IPS-18c (cell line): ENCODE data around the gene PLA2G4E.

Experiments
- H3K4me3 ChIP-seq: 2 replicates; pipeline ENCODE4 v1.7.0; 2013; ENCODE audit warnings: low read depth, mild to moderate bottlenecking, low read length, moderate library complexity; ENCODE audit not compliant: insufficient read depth
- H3K9me3 ChIP-seq: one replicate; pipeline ENCODE4 v1.6.1; 2013; ENCODE audit warnings: mild to moderate bottlenecking, low read length, moderate library complexity; ENCODE audit not compliant: control insufficient read depth, insufficient read depth

Gene PLA2G4E

DNA sequence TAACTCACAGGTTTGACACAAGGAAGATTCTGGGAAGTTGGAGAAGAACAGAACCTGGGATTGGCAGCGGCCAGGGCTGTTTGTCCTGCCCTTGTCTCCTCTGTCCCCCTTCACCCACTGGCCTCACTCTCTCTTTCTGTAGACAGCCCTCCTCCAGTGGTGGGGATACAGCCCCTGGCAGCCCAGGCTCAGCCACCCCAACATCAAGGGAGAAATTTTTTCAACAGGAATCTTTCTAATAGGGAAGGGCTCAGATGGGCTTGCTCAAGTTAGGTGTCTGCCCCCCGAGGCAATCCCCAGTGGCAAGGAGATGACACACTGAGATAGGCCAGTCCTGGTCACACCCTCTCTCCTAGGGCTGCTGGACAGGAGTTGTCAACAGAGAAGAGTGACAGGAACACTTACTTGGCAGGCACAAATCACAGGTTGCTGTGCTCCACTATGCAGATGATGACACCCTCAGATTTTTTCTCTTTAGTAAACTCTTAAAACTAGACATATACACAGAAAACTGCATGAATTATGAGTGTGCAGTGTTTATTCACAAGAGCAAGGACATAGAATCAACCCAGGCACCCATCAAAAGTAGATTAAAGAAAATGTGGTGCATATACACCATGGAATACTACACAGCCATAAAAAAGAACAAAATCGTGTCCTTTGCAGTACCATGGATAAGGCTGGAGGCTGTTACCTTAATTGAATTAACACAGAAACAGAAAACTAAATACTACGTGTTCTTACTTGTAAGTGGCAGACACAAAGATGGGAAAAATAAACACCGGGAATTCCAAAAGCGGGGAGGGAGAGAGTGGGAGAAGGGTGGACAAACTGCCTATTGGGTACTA, 37.2 kb upstream of the PLA2G4E start:
- no peak overlapping the region for H3K4me3 ChIP-seq
- H3K9me3 ChIP-seq: no peaks in the 10 kb centered on the region

GRCh38 chr15:42056934-42057798, 36.3 kb upstream of the PLA2G4E start:
- peak overlapping the region; percentile 12; the same call in 1 of the 2 replicates for H3K4me3 ChIP-seq

DNA sequence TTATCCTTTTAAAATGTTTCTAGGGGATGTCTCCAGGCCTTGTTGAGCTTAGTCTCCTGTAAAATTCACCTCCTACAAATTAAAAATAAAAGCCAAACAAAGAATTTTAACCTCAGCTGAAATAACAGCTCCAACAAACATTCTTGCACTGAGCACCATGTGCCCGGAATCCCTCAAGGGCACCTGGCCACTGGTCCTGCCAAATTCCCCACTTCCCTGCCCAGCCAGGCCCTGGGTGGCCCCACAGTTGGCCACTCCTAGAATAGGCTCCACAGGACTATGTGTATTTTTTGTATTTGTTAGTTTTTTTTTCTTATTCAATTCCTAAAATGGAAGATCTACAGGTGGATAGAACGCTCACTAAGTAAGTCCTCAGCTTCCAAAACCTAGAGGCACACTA, 33.1 kb upstream of the PLA2G4E start:
- Histone ChIP-seq H3K4me3 (no peak overlapping the region), H3K9me3 (no peaks in the 10 kb centered on the region)

More at GRCh38 chr15:42056934-42057798, 36.3 kb upstream of the PLA2G4E start:
- no peaks in the 10 kb centered on the region for H3K9me3 ChIP-seq

GRCh38 chr15:42053010-42053409, 32.2 kb upstream of the PLA2G4E start:
- H3K9me3 ChIP-seq: no peaks in the 10 kb centered on the region

DNA sequence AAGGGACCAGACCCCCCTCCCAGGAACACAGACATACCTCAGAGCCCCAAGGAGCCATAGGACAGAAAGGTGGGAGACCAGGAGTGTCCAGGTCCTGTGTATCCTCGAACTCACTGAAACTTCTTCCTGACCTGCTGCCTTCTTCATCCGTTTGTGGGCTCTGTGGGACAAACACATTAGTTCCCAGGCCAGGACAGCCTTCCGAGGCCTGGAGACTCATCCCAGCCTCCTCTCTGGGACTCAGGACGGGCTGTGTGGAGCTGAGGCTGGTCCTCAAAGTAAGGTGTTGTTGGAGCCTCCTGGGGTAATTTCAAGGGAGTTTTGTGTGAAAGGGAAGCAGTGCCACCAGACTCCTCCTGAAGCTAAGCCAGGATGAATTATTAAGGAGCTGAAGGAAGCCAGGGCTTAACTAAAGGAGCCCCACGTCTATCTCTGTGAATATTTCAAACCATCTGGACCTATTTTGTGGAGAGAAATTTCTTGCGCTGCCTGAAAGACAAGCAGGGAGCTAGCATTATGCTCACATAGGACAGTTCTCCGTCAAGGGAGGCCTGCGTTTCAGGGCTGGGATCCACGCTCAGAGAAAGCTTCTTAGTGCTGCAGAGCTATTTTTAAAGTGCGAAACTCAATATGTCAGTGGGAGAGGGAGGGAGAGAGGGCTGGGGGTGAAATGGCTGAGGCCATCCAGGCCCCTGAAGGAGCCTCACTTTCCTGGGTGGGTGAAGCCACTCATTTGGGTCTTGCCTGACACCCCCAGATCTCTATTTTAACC, 29.8 kb upstream of the PLA2G4E start:
- Histone ChIP-seq H3K4me3 (no peak overlapping the region), H3K9me3 (peaks cover 2% of the 10 kb centered on the region)

More at GRCh38 chr15:42053010-42053409, 32.2 kb upstream of the PLA2G4E start:
- H3K4me3 ChIP-seq: no peak overlapping the region

DNA sequence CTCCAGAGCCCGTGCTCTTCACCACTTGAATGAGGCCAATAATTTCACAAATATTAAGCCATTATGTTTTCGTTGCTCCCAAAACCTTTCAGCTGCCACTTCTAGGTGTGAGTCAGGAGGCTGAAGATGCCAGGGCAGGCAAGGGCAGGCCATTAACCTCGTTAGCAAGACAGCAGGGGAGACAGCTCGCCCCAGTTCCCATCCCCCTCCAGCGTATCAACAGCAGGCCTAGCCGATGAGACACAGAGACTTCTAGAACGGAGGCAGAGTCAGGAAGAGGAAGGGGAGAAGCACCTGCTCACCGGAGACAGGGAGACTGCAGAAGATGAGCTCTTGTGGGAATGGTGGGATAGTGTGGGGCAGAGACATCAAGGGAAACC, 28.0 kb upstream of the PLA2G4E start:
- Histone ChIP-seq H3K4me3 (no peak overlapping the region), H3K9me3 (peaks cover 2% of the 10 kb centered on the region)

GRCh38 chr15:42048080-42048820, 27.4 kb upstream of the PLA2G4E start:
- peaks cover 2% of the 10 kb centered on the region for H3K9me3 ChIP-seq
- H3K4me3 ChIP-seq: no peak overlapping the region

- no peak overlapping the region for H3K4me3 ChIP-seq
- H3K9me3 ChIP-seq: peaks cover 2% of the 10 kb centered on the region
Measured at GRCh38 chr15:42046597-42046996, 25.8 kb upstream of the PLA2G4E start.

GRCh38 chr15:42045211-42045615, 24.4 kb upstream of the PLA2G4E start:
- H3K9me3 ChIP-seq: peaks cover 2% of the 10 kb centered on the region
- no peak overlapping the region for H3K4me3 ChIP-seq

DNA sequence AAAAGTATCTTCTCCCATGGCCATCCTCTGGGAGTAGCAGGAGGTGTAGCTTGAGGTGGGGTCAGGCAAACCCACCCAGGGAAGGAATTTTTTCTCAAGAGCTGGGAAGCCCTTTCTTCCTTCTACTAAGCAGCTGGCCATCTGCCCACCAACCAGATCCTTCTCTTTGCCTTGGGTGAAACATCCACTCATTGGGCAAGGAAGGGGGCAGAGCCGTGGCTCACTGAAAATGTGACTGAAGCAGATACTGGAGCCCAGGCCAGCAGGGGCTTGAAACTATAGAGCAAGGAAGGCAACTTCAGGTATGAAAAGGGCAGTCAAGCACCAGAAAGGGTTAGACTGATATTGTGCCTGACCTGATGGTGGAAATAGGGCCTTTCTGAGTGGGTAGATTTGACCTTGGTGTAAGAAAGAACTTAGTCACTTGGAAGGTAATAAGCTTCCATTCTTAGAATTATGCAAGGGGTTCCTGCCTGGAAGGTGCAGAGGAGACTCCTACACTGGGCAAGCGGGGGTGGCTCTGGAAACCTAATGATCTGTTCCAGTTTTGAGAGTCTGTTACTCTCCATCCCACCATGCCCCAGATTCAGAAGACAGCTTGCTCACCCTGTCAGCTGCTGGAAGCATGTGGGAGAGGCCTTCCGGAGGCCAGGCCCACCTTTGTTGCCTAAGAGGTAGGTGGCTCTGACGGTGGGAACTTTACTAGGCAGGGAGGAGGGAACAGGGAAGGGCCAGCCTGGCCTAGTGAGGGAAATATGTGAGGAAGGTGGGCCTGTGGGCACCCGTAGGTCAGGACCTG, 22.0 kb upstream of the PLA2G4E start:
- Histone ChIP-seq H3K4me3 (no peak overlapping the region), H3K9me3 (peaks cover 2% of the 10 kb centered on the region)

- H3K9me3 ChIP-seq: no peaks in the 10 kb centered on the region
- H3K4me3 ChIP-seq: no peak overlapping the region
Measured at GRCh38 chr15:42038401-42038800, 17.6 kb upstream of the PLA2G4E start.

GRCh38 chr15:42037656-42038055, 16.8 kb upstream of the PLA2G4E start:
- Histone ChIP-seq H3K4me3 (no peak overlapping the region), H3K9me3 (no peaks in the 10 kb centered on the region)

DNA sequence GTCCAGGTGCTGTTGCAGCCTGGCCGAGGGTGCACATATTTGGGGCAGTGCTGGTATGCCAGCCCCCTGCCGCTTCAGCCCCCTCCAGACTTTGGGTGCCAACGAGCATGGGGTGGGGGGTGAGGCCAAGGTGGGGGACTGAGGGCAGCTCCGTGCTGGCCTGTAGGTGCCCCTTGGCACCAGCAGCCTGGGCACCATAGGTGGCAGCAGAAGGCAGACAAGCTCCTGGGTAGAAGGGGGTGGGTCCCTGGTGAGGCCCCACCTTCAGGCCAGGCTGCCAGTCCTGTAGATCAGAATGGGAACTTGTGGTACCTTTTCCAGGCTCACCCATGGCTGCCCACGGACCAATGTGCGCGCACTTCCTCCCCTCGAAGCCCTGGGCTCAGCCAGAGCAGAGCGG, 16.1 kb upstream of the PLA2G4E start:
- no peak overlapping the region for H3K4me3 ChIP-seq
- H3K9me3 ChIP-seq: no peaks in the 10 kb centered on the region

DNA sequence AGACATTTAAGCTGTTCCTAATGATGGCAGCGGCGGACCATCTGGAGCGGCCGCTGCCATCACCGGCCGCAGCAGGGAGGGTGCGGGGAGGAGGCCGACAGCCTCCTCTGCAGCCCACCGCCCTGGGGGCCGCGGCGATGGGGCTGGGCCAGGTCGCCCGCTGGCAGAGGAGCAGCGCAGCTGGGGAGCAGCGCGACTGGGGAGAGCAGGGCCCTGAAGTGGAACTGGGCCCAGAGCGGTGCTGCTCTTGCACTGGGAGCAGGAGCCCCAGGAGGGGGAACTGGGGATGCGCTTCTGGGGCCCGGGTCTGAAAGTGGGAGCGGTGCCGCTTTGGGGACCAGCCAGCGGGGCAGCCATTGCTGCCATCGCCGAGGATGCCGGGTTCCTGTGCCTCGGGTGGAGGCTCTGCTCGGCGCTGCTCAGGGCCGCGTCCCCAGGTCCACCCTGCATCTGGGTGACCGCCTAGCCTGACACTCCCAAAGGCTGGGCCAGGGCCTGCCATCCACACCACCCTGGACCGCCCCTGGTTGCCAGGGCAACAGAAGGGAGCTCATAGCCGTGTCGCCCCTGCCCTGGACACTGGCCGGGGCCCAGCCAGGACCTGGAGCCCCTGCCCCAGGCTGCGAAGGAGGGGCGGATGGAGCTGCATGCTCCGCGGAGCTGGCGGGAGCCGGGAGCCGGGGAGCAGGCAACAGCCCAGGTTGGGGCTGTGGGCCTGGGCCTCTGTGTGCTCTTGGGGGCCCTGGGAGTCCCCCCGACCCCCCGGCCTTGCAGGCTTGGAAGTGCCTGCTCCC, 15.5 kb upstream of the PLA2G4E start:
- Histone ChIP-seq H3K4me3 (no peak overlapping the region), H3K9me3 (peaks cover 3% of the 10 kb centered on the region)

DNA sequence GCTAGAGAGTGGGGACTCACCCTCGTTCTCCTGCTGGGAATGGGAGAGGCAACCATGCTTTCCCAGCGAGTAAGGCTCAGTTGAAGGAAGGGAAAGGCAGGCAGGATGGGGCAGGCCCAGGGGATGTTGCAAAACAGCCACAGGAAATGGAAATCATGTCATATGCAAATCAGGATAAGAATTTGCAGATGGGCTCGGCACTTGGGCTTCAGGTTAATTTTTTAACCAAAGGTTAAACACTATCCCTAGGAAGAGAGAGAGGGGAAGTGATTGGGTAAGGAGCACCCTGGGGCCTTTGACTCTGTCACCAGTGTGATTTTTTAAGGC, 14.6 kb upstream of the PLA2G4E start:
- Histone ChIP-seq H3K4me3 (no peak overlapping the region), H3K9me3 (peaks cover 3% of the 10 kb centered on the region)
